Kidney (tissue), 14 donors: ENCODE results near the gene NOD2. TPM values are rescaled to one million over a fixed set of nuclear protein-coding genes. Genes with fewer than 3 reads are reported as not detected.

Source experiments
- DNase-seq, 5 donors: peaks; one replicate each; pipeline ENCODE4 v3.0.0-alpha.2; 2013 to 2020
- FAIRE-seq: peaks from 2 replicates; lab custom pipeline; 2012; peaks lifted over from hg19 to GRCh38; lab: Jason Lieb, UNC
- H3K27ac ChIP-seq, 2 donors: one replicate each; pipeline ENCODE4 v1.7.0; 2013; ENCODE audit warnings: low read depth in 2 of 2, low read length in 2 of 2, inconsistent platforms in 1 of 2
- H3K27me3 ChIP-seq: one replicate; pipeline ENCODE4 v1.7.1; 2013; ENCODE audit warnings: low read length, inconsistent platforms; ENCODE audit not compliant: control insufficient read depth, insufficient read depth
- H3K36me3 ChIP-seq, 3 donors: one replicate each; pipeline versions ENCODE4 v1.7.0 to v1.7.1; 2013; ENCODE audit warnings: low read length in 3 of 3, control low read depth in 1 of 3, inconsistent platforms in 1 of 3; ENCODE audit not compliant: insufficient read depth in 3 of 3, control insufficient read depth in 2 of 3
- H3K4me1 ChIP-seq, 3 donors: one replicate each; pipeline versions ENCODE4 v1.7.0 to v1.7.1; 2013; ENCODE audit warnings: low read length in 3 of 3, inconsistent platforms in 1 of 3, low read depth in 1 of 3; ENCODE audit not compliant: control insufficient read depth in 2 of 3, insufficient read depth in 2 of 3
- H3K4me3 ChIP-seq, 3 donors: one replicate each; pipeline versions ENCODE4 v1.7.0 to v1.8.1; 2013; ENCODE audit warnings: low read length in 3 of 3, control low read depth in 1 of 3, inconsistent platforms in 1 of 3
- H3K9ac ChIP-seq, 3 donors: one replicate each; pipeline versions ENCODE4 v1.7.0 to v1.7.1; 2013; ENCODE audit warnings: low read length in 3 of 3, control low read depth in 1 of 3, inconsistent platforms in 1 of 3
- H3K9me3 ChIP-seq, 3 donors: one replicate each; pipeline versions ENCODE4 v1.7.0 to v1.7.1; 2013; ENCODE audit warnings: low read length in 3 of 3, control low read depth in 1 of 3, inconsistent platforms in 1 of 3; ENCODE audit not compliant: control insufficient read depth in 2 of 3, insufficient read depth in 1 of 3
- CTCF ChIP-seq: IDR thresholded peaks from 3 replicates; pipeline ENCODE4 v1.5.1; 2012; ENCODE audit warnings: mild to moderate bottlenecking, moderate library complexity, borderline replicate concordance; ENCODE audit not compliant: insufficient read depth; ENCODE audit errors: extremely low read depth
- intact Hi-C: fragments of 100-400 bp; cut with DNase I; formaldehyde crosslinking; loops from one replicate; pipeline ENCODE4 v1.11.1; 2022
- polyA plus RNA-seq: library from polyadenylated mRNA; stranded (reverse); fragments of 350-450 nt; fragmentation: Illumina TruSeq; extraction: RNeasy Lipid Tissue Mini Kit (QIAGEN cat#74804); gene quantifications from one replicate; pipeline ENCODE4 v1.2.3, GENCODE V29; 2014; ENCODE audit warnings: low read depth, low replicate concordance; ENCODE audit not compliant: insufficient read depth
- total RNA-seq: library from RNA; stranded (reverse); fragmentation: NEBNext Ultra II Directional; extraction: Animal tissue kit (Norgen Biotek cat#: 25700); gene quantifications from one replicate; pipeline ENCODE4 v1.2.1, GENCODE V29; 2021
- donor health status: control.
- donor health status: control.
- donor health status: control.
- donor health status: control.
- donor health status: control.
- donor health status: DM: yes; HTN: yes; CAD: no.
- donor health status: Normal renal cell carcinoma (clear cell type).

Gene NOD2
- total and polyA plus RNA-seq, 2 donors from 2014 or later = 0.22 to 3.6 TPM

GRCh38 chr16:50709061-50709684, 15.8 kb downstream of the NOD2 start:
- no peak for TF ChIP-seq CTCF
- H3K9me3 ChIP-seq = peaks cover 0 to 9% (median 0%) of the 10 kb centered on the region in 3 donors
- H3K27me3 ChIP-seq = no peaks in the 10 kb centered on the region
- FAIRE-seq = no peak
- no peaks in the 10 kb centered on the region for H3K36me3 ChIP-seq
- no peak overlapping the region for H3K27ac ChIP-seq
- intact Hi-C loops = no loop called here
- no peak overlapping the region for H3K4me3 ChIP-seq
- DNase-seq = no peak
- no peak overlapping the region for H3K9ac ChIP-seq
- no peaks in the 10 kb centered on the region for H3K4me1 ChIP-seq

- peaks cover 0 to 7% (median 0%) of the 10 kb centered on the region in 3 donors for H3K9me3 ChIP-seq
- no peaks in the 10 kb centered on the region for H3K4me1 ChIP-seq
- DNase-seq = no peak
- no peak overlapping the region for H3K9ac ChIP-seq
- no peaks in the 10 kb centered on the region for H3K36me3 ChIP-seq
- no peak overlapping the region for H3K27ac ChIP-seq
- no peak overlapping the region for H3K4me3 ChIP-seq
- no peak for FAIRE-seq
- intact Hi-C loops = no loop called here
- no peak for TF ChIP-seq CTCF
- H3K27me3 ChIP-seq = no peaks in the 10 kb centered on the region
Observed at GRCh38 chr16:50709980-50710379, 16.6 kb downstream of the NOD2 start.

- no peaks in the 10 kb centered on the region for H3K27me3 ChIP-seq
- H3K36me3 ChIP-seq = no peaks in the 10 kb centered on the region
- H3K4me1 ChIP-seq = no peaks in the 10 kb centered on the region
- no peak for TF ChIP-seq CTCF
- H3K9me3 ChIP-seq = no peaks in the 10 kb centered on the region
- FAIRE-seq (no peak), DNase-seq (no peak)
- intact Hi-C loops = no loop called here
- no peak overlapping the region for H3K9ac ChIP-seq
- H3K4me3 ChIP-seq = no peak overlapping the region
- no peak overlapping the region for H3K27ac ChIP-seq
Observed at GRCh38 chr16:50711040-50711439, 17.6 kb downstream of the NOD2 start.
